Spinal cord (tissue), 10 donors: ENCODE measurements around the gene RASGRP2. TPM values are rescaled to one million over a fixed set of nuclear protein-coding genes. Genes with fewer than 3 reads are reported as not detected.

Source experiments
- DNase-seq, 6 donors: peaks; one replicate each; pipeline versions ENCODE4 v3.0.0 to v3.0.0-alpha.2; 2013 to 2015; ENCODE audit warnings: low spot score in 6 of 6, low read depth in 4 of 6
- H3K27ac ChIP-seq: one replicate; pipeline ENCODE4 v1.5.1; 2013; ENCODE audit warnings: low read depth, low read length, control low read depth
- H3K27me3 ChIP-seq: one replicate; pipeline ENCODE4 v1.6.1; 2013; ENCODE audit warnings: low read length; ENCODE audit not compliant: control insufficient read depth, insufficient read depth
- H3K36me3 ChIP-seq: one replicate; pipeline ENCODE4 v1.6.1; 2013; ENCODE audit warnings: low read length; ENCODE audit not compliant: control insufficient read depth, insufficient read depth
- H3K4me1 ChIP-seq: one replicate; pipeline ENCODE4 v1.6.1; 2013; ENCODE audit warnings: low read length; ENCODE audit not compliant: control insufficient read depth, insufficient read depth
- H3K4me3 ChIP-seq: one replicate; pipeline ENCODE4 v1.5.1; 2013; ENCODE audit warnings: low read depth, low read length, control low read depth
- H3K9me3 ChIP-seq: one replicate; pipeline ENCODE4 v1.6.1; 2013; ENCODE audit warnings: low read length; ENCODE audit not compliant: control insufficient read depth, insufficient read depth
- WGBS: methylation state at CpG from one replicate; pipeline ENCODE4 v1.1.5; 2013; ENCODE audit warnings: missing lambda C conversion rate; ENCODE audit not compliant: insufficient coverage; 5-methylcytosine and 5-hydroxymethylcytosine counted together
- polyA plus RNA-seq, 2 donors: library from polyadenylated mRNA; unstranded; fragments of 120-200 nt; gene quantifications; one replicate each; pipeline ENCODE4 v1.2.1, GENCODE V29; 2013; ENCODE audit not compliant: insufficient read length in 2 of 2
- total RNA-seq, 2 donors: library from RNA; depleted of rRNA in 1 of 2; stranded (reverse); fragments of 120-200 nt in 1 of 2; fragments of >200 nt in 1 of 2; gene quantifications; one replicate each; pipeline versions ENCODE4 v1.2.3 to v1.2.4, GENCODE V29; 2013 to 2014
- donor health status: healthy.

Gene RASGRP2
- total and polyA plus RNA-seq, 4 donors: 18.8 to 87.3 (median 41.2) TPM

GRCh38 chr11:64757549-64758329 lies 13.8 kb upstream of the RASGRP2 start:
- Histone ChIP-seq H3K36me3 (peaks cover 28% of the 10 kb centered on the region), H3K27me3 (no peaks in the 10 kb centered on the region), H3K4me1 (peaks cover 43% of the 10 kb centered on the region), H3K9me3 (no peaks in the 10 kb centered on the region), H3K4me3 (no peak overlapping the region), H3K27ac (no peak overlapping the region)
- WGBS: 88% methylated on average over 18 of the region's 19 CpGs
- DNase-seq: no peak

DNA sequence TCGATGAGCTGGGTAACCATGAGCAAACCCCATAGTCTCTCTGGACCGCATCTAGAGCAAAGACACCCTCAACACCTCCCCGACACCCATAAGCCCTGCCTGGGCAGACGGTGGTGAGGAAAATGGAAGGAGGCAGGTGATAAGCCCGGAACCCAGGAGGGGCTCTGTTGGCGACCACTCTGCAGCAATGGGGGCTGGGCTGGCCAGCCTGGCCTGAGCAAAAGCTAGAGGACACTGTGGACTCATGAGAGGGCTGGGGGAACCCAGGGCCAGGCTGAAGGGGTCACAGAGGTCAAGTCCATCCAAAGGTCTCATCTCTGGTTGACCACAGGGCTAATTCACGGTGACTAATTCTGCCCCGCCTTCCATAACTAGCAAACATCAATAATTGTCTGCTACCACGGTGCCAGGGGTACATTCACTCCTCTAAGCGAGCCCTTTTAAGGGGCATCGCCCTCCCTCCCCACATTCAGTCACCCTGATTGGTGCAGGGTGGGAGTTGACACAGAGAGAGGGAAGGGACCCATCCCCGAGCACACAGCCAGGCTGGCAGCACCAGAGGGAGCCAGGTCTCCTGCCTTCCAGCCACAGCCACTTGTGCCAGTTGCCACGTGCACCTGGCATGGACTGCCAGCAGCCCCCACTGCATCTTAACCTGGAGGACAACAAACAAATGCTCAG lies 11.9 kb upstream of the RASGRP2 start:
- peaks cover 24% of the 10 kb centered on the region for H3K4me1 ChIP-seq
- WGBS: 69% methylated on average over 7 of the region's 13 CpGs
- no peak overlapping the region for H3K4me3 ChIP-seq
- H3K36me3 ChIP-seq: peaks cover 26% of the 10 kb centered on the region
- no peak for DNase-seq
- no peaks in the 10 kb centered on the region for H3K27me3 ChIP-seq
- no peaks in the 10 kb centered on the region for H3K9me3 ChIP-seq
- H3K27ac ChIP-seq: no peak overlapping the region

DNA sequence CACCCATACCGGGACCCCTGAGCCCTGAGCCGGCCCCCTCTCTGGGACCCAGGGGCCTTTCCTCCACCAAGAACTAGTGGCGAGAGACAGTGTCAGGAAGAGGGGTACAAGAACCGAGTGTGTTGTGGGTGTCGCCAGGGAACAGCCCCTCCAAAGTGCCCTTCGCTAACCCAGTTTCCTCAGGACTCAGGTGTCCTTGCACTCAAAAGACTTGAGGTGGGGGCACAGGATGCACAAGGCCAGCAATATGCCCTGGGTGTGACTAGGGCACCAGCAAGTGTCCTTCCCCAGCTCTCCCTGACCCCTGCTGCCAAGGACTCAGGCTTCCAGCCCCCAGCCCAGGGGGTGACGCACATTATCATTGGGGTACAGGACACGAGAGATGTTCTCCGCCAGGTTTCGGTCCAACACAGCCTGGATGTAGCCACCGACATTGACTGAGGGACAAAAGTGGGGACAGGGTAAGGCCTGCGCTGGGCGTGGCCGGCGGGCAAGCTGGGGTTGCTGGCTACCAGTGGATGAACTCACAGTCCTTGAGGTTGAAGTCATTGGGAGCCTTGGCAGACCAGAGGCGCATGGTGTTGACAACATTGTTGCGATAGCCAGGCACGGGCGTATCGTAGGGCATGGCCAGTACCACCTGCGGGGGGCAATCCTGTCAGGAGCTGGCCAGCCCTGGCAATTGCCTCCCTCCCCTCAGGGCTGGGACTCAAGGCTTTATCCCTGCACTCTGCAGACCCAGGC lies 11.1 kb upstream of the RASGRP2 start:
- Histone ChIP-seq H3K4me3 (no peak overlapping the region), H3K4me1 (peaks cover 17% of the 10 kb centered on the region), H3K27me3 (no peaks in the 10 kb centered on the region), H3K36me3 (peaks cover 23% of the 10 kb centered on the region), H3K27ac (no peak overlapping the region), H3K9me3 (no peaks in the 10 kb centered on the region)
- 88% methylated on average over 21 of the region's 21 CpGs for WGBS
- no peak for DNase-seq

DNA sequence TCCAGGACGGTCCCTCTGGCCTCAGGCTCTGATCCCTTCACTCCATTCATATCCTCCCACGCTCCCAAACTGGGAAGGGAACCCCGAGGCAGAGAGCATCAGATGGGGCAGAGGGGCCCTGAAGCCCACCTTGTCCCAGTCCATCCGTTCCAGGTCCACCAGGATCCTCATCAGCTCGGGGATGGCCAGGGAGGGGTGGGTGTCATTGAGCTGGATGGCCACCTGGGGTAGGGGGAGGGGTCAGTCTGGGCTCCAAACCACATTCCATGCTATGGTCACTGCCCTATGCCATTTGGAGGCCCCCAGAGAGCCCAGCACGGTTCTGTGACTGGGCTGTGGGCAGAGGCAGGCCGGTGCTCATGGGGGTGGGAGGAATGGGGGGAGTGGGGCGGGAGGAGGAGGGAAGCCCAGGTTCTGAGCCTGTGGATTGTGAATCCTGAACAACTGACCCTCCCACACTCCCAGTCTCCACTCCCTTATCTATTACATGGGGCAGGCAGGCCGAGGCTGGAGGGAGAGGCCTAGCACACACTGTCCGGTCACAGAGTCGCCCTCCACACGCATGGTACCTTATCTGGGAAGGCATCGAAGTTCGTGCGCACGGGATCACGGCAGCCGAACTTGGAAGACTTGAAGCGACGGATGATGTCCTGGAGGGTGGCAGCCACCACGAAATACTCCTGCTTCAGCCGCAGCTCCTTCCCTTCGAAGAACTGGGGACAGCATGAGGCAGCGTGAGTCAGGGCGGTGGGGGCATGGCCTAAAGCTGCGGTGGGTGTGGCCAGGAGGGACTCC lies 10.4 kb upstream of the RASGRP2 start:
- peaks cover 9% of the 10 kb centered on the region for H3K4me1 ChIP-seq
- H3K9me3 ChIP-seq: no peaks in the 10 kb centered on the region
- DNase-seq: no peak
- 88% methylated on average over 23 of the region's 26 CpGs for WGBS
- H3K36me3 ChIP-seq: peaks cover 17% of the 10 kb centered on the region
- no peaks in the 10 kb centered on the region for H3K27me3 ChIP-seq
- H3K4me3 ChIP-seq: no peak overlapping the region
- no peak overlapping the region for H3K27ac ChIP-seq

GRCh38 chr11:64753380-64754123 lies 9.6 kb upstream of the RASGRP2 start:
- H3K27me3 ChIP-seq: no peaks in the 10 kb centered on the region
- DNase-seq: no peak
- H3K4me1 ChIP-seq: peaks cover 2% of the 10 kb centered on the region
- no peaks in the 10 kb centered on the region for H3K9me3 ChIP-seq
- H3K4me3 ChIP-seq: no peak overlapping the region
- no peak overlapping the region for H3K27ac ChIP-seq
- 96% methylated on average over 35 of the region's 43 CpGs for WGBS
- H3K36me3 ChIP-seq: peaks cover 17% of the 10 kb centered on the region

- Histone ChIP-seq H3K4me1 (no peaks in the 10 kb centered on the region), H3K4me3 (no peak overlapping the region), H3K27me3 (no peaks in the 10 kb centered on the region), H3K36me3 (peaks cover 17% of the 10 kb centered on the region), H3K27ac (no peak overlapping the region), H3K9me3 (no peaks in the 10 kb centered on the region)
- no peak for DNase-seq
- 81% methylated on average over 7 of the region's 7 CpGs for WGBS
These were observed 9.1 kb upstream of the RASGRP2 start for GRCh38 chr11:64753019-64753379.

GRCh38 chr11:64752175-64752970 lies 8.4 kb upstream of the RASGRP2 start:
- 58% methylated on average over 14 of the region's 14 CpGs for WGBS
- H3K4me3 ChIP-seq: no peak overlapping the region
- H3K4me1 ChIP-seq: no peaks in the 10 kb centered on the region
- peaks cover 17% of the 10 kb centered on the region for H3K36me3 ChIP-seq
- peak in 1 of 6 donors; percentile 31 for DNase-seq
- no peak overlapping the region for H3K27ac ChIP-seq
- no peaks in the 10 kb centered on the region for H3K9me3 ChIP-seq
- no peaks in the 10 kb centered on the region for H3K27me3 ChIP-seq

DNA sequence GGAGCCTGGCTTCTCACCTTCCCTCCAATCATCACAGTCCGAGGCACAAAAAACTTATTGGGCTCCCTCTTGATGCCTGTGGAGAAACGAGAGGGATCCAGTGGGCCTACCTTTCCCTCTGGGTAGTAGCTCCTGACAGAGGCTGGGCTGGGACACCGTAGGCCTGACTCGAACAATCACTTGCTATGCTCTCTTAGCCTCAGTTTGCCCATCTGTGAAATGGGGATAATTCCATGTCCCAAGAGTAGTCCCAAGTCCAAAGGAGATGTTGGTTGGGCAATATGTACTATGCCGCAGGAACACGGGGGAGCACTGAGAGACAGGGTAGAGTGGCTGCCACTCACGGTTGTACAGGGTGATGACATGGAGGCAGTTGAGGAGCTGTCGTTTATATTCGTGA lies 7.6 kb upstream of the RASGRP2 start:
- Histone ChIP-seq H3K4me1 (peaks cover 2% of the 10 kb centered on the region), H3K27me3 (no peaks in the 10 kb centered on the region), H3K4me3 (no peak overlapping the region), H3K27ac (no peak overlapping the region), H3K36me3 (peaks cover 17% of the 10 kb centered on the region), H3K9me3 (no peaks in the 10 kb centered on the region)
- WGBS: 83% methylated on average over 8 of the region's 9 CpGs
- no peak for DNase-seq
